Liver (tissue), 3 donors: ENCODE data around the gene IRF9.
A peak's percentile ranks its signal among the peaks of the same experiment; 100 is the strongest.

Experiments
- EGR1 ChIP-seq, 2 donors: IDR thresholded peaks; 2 replicates each; pipeline ENCODE4 v1.6.1; 2016 to 2018; ENCODE audit warnings: antibody characterized with exemption in 2 of 2, low read depth in 2 of 2
- GABPA ChIP-seq, 2 donors: IDR thresholded peaks in 1 of 2; conservative IDR thresholded peaks in 1 of 2; 2 replicates each; pipeline ENCODE4 v1.6.1; 2016; ENCODE audit warnings: antibody characterized with exemption in 2 of 2, mild to moderate bottlenecking in 1 of 2, moderate library complexity in 1 of 2
- HNF4A ChIP-seq, 2 donors: conservative IDR thresholded peaks; 2 replicates each; pipeline ENCODE4 v1.6.1; 2016; ENCODE audit warnings: antibody characterized with exemption in 2 of 2, mild to moderate bottlenecking in 2 of 2
- HNF4G ChIP-seq: IDR thresholded peaks from 2 replicates; pipeline ENCODE4 v1.6.1; 2016; ENCODE audit warnings: antibody characterized with exemption
- JUND ChIP-seq, 2 donors: IDR thresholded peaks; 2 replicates each; pipeline ENCODE4 v1.6.1; 2016; ENCODE audit warnings: antibody characterized with exemption in 2 of 2
- RAD21 ChIP-seq, 2 donors: IDR thresholded peaks; 2 replicates each; pipeline ENCODE4 v1.6.1; 2016; ENCODE audit warnings: antibody characterized with exemption in 2 of 2, mild to moderate bottlenecking in 2 of 2
- RXRA ChIP-seq, 2 donors: IDR thresholded peaks; 2 replicates each; pipeline ENCODE4 v1.6.1; 2017 to 2018; ENCODE audit warnings: antibody characterized with exemption in 2 of 2, mild to moderate bottlenecking in 1 of 2
- SP1 ChIP-seq: IDR thresholded peaks from 2 replicates; pipeline ENCODE4 v1.6.1; 2018; ENCODE audit warnings: antibody characterized with exemption, mild to moderate bottlenecking
- TAF1 ChIP-seq: conservative IDR thresholded peaks from 2 replicates; pipeline ENCODE4 v1.6.1; 2016; ENCODE audit warnings: antibody characterized with exemption, mild to moderate bottlenecking
- TF ChIP-seq, protein P1 (sequence below): fragments of 150-350 bp; IDR thresholded peaks from 2 replicates; pipeline ENCODE4 v1.5.1; 2017; ENCODE audit warnings: improper control_type of control experiment, low read depth, low read length; ENCODE audit not compliant: missing input control
- TF ChIP-seq, protein P2 (sequence below): IDR thresholded peaks from 2 replicates; pipeline ENCODE4 v1.6.1; 2016; ENCODE audit warnings: antibody characterized with exemption, mild to moderate bottlenecking
- donor health status: healthy.
- donor health status: healthy.

DNA sequence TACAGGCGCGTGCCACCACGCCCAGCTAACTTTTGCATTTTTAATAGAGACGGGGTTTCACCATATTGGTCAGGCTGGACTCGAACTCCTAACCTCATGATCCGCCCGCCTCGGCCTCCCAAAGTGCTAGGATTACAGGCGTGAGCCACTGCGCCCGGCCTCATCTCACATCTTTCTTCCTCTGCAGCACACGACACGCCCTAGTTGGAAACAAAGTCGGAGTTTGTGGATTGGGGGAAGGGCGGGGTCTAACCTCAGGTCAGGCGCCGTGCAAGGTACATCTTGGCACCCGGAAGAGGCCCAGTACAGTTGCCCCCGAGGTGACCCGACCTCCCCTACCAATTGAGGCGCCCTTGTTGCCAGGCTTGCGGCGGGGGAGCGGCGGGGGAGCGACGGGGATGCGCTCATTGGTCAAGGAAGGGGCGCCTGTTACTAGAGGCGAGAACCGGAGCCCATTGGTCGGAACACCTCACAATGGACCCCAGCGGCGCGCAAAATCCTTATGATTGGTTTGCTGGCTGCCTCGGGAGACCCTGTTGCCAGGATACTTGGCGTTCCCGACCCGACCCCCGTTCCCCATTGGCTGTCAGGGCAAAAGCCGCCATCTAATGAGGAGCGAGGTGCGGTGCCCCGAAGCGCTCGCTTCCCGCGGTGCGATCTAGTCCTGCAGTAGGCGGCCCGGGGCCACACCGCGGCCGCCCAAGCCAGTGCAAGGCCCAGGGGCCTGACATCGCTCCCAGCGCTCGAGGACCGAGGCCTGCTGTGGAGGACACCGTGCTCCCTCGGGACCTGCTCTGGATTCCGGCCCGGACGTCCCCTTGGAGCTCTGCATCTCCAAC, 10.6 kb downstream of the IRF9 start, which contains the start of gene REC8:
- TF ChIP-seq, protein P1, sequence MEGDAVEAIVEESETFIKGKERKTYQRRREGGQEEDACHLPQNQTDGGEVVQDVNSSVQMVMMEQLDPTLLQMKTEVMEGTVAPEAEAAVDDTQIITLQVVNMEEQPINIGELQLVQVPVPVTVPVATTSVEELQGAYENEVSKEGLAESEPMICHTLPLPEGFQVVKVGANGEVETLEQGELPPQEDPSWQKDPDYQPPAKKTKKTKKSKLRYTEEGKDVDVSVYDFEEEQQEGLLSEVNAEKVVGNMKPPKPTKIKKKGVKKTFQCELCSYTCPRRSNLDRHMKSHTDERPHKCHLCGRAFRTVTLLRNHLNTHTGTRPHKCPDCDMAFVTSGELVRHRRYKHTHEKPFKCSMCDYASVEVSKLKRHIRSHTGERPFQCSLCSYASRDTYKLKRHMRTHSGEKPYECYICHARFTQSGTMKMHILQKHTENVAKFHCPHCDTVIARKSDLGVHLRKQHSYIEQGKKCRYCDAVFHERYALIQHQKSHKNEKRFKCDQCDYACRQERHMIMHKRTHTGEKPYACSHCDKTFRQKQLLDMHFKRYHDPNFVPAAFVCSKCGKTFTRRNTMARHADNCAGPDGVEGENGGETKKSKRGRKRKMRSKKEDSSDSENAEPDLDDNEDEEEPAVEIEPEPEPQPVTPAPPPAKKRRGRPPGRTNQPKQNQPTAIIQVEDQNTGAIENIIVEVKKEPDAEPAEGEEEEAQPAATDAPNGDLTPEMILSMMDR = no peak
- no peak for TF ChIP-seq TAF1
- TF ChIP-seq GABPA (IDR thresholded peaks at IDR 0.05 in 1 of 2, conservative IDR thresholded peaks at IDR 0.05 in 1 of 2) = no peak
- TF ChIP-seq EGR1 (IDR thresholded peaks at IDR 0.05; ENCODE audit: low read depth in 2 of 2) = no peak
- peak; percentile 47 for TF ChIP-seq SP1
- TF ChIP-seq, protein P2, sequence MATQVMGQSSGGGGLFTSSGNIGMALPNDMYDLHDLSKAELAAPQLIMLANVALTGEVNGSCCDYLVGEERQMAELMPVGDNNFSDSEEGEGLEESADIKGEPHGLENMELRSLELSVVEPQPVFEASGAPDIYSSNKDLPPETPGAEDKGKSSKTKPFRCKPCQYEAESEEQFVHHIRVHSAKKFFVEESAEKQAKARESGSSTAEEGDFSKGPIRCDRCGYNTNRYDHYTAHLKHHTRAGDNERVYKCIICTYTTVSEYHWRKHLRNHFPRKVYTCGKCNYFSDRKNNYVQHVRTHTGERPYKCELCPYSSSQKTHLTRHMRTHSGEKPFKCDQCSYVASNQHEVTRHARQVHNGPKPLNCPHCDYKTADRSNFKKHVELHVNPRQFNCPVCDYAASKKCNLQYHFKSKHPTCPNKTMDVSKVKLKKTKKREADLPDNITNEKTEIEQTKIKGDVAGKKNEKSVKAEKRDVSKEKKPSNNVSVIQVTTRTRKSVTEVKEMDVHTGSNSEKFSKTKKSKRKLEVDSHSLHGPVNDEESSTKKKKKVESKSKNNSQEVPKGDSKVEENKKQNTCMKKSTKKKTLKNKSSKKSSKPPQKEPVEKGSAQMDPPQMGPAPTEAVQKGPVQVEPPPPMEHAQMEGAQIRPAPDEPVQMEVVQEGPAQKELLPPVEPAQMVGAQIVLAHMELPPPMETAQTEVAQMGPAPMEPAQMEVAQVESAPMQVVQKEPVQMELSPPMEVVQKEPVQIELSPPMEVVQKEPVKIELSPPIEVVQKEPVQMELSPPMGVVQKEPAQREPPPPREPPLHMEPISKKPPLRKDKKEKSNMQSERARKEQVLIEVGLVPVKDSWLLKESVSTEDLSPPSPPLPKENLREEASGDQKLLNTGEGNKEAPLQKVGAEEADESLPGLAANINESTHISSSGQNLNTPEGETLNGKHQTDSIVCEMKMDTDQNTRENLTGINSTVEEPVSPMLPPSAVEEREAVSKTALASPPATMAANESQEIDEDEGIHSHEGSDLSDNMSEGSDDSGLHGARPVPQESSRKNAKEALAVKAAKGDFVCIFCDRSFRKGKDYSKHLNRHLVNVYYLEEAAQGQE = no peak
- TF ChIP-seq HNF4A (conservative IDR thresholded peaks at IDR 0.05) = no peak
- TF ChIP-seq JUND (IDR thresholded peaks at IDR 0.05) = no peak
- no peak for TF ChIP-seq HNF4G
- no peak for TF ChIP-seq RAD21 (IDR thresholded peaks at IDR 0.05)
- TF ChIP-seq RXRA (IDR thresholded peaks at IDR 0.05) = peak in 1 of 2 donors; percentile 38
